Renal cortex interstitium (tissue), 15 donors: ENCODE results near the gene CD19. TPM values are rescaled to one million over a fixed set of nuclear protein-coding genes. Genes with fewer than 3 reads are reported as not detected.
"Not testable (repeated sequence)": the region's sequence is repeated elsewhere in the genome, so short reads cannot be mapped to it uniquely, and the experiment has no call there.

Experiments
- DNase-seq, 11 donors: peaks; one replicate each; pipeline ENCODE4 v3.0.0-alpha.2; 2013; ENCODE audit warnings: low read depth in 9 of 11, low spot score in 4 of 11; ENCODE audit errors: extremely low read depth in 1 of 11
- long read RNA-seq, 16 experiments: transcript quantifications; one replicate each; lab custom pipeline, GENCODE V29; 2026
- polyA plus RNA-seq, 3 donors: library from polyadenylated mRNA; unstranded; fragments of 120-200 nt; gene quantifications; one replicate each; pipeline ENCODE4 v1.2.1, GENCODE V29; 2013; ENCODE audit not compliant: insufficient read length in 3 of 3

The CD19 gene
- polyA plus RNA-seq: 1 to 10 TPM; 3.2 to 5.4 (median 4.7) TPM
- long read RNA-seq, donor 1: 0 reads
- long read RNA-seq, donor 2, partial matches to known transcripts: 0 of 1 reads
- long read RNA-seq, donor 2, other reads (novel, unspliced or antisense): 0 of 1 reads
- long read RNA-seq, donor 3, partial matches to known transcripts: 0 of 1 reads
- long read RNA-seq, donor 3, other reads (novel, unspliced or antisense): 0 of 1 reads
- long read RNA-seq, donor 4, partial matches to known transcripts: 0 of 1 reads
- long read RNA-seq, donor 4, other reads (novel, unspliced or antisense): 0 of 1 reads
- long read RNA-seq, donor 5: 0 reads
- long read RNA-seq, donor 6: 0 reads
- long read RNA-seq, donor 7, partial matches to known transcripts: 0 of 2 reads
- long read RNA-seq, donor 7, other reads (novel, unspliced or antisense): 0 of 2 reads
- long read RNA-seq, donor 8: 0 reads
- long read RNA-seq, donor 9, partial matches to known transcripts: 0 of 1 reads
- long read RNA-seq, donor 9, other reads (novel, unspliced or antisense): 0 of 1 reads
- long read RNA-seq, donor 10: 0 reads
- long read RNA-seq, donor 11, partial matches to known transcripts: 0 of 1 reads
- long read RNA-seq, donor 11, other reads (novel, unspliced or antisense): 0 of 1 reads
- long read RNA-seq, donor 12: 0 reads
- long read RNA-seq, donor 13: 0 reads
- long read RNA-seq, donor 14: 0 reads
- long read RNA-seq, donor 15: 0 reads
- long read RNA-seq, donor 16, partial matches to known transcripts: 0 of 1 reads
- long read RNA-seq, donor 16, other reads (novel, unspliced or antisense): 0 of 1 reads

DNA sequence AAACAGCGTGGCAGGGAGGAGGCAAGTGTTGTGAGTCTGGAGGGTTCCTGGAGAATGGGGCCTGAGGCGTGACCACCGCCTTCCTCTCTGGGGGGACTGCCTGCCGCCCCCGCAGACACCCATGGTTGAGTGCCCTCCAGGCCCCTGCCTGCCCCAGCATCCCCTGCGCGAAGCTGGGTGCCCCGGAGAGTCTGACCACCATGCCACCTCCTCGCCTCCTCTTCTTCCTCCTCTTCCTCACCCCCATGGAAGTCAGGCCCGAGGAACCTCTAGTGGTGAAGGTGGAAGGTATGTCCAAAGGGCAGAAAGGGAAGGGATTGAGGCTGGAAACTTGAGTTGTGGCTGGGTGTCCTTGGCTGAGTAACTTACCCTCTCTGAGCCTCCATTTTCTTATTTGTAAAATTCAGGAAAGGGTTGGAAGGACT is at the start of gene CD19:
Gene CD19, plus strand, starts transcription at position 171 of the 425 bp plus-strand sequence. Its CDS starts 30 bp downstream, at position 201.
- no peak for DNase-seq

DNA sequence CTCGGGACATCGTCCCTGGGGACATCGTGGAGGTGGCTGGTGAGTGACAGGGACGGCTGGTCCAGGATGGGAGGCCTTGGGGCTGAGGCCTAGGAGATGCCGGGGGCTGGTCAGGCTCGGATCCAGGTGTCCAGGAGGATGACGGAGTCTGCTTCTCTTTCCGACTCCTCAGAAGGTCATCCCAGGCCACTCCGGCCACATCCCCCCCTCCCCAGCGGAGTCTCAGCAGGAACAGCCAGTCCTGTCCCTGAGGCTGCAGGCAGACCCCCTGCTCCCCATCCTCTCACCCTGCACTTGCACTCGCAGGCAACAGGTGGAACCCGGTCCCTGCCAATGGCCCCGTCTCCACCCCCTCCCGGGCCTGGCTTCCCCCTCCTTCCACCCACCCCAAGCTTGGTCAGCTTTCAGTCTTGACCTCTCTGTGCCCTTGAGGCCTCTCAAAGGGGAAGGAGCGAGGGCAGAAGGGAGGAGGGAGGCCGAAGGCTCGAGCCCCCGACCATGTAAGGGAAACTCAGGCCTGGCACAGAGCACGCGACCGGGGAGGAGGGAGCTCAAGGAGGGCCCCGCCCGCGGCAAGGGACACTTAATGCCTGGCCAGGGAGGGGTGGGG is 49.1 kb upstream of the CD19 start:
- peak in 6 of 11 donors; percentile 40 to 64 (median 48) for DNase-seq

DNA sequence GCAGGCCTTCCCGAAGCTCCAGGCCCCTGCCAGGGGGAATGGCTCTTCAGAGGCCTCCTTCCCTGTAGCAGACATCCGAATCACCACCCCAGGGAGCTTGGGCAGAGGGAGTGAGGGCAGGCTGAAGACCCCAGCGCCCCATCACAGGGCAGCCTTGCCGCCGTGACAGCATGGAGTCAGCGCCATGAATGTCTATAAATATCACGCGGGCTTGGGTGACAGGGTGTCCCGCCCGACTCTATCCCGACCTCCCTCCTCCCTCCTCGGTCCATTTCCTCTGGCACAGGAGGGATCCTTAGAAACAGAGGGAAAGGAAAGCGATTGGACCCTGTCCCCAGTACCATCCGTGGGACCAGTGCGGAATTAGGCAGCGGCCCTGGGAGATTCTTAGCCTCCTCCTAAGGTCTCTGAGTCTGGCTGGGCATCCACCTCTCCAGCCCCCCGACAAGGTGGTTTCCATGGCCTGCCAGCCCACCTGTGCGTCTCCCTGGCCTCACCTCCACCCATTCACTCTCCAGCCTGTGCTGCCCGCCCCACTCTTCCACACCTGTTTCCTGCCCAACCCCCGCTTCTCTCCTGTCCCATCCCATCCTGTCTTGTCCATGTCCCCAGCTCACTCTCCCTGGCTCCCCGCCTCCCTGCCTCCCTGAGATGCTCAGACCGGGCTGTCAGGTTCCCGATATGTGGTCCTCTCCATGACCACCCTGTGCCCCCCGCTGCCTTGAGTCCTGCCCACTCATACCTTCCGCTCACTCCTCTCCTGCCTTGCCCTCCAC is 48.4 kb upstream of the CD19 start:
- DNase-seq: no peak

DNA sequence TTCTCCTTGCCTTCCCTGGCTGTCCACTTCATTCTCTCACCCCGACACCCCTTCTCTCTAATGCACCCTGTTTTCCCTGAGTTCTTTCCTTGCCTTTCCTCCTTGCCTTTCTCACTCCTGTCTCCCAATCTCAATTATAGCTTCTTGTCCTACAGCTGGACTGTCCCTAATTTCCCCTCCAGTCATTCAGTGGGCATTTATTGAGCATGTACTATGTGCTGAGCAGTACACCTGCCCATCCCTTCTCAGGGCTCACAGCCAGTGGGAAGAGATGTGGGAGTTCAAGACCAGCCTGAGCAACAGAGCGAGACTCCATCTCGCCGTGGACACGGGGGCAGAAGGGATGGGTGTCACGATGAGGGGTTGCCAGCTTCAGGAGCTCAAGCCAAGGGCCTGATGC is 47.7 kb upstream of the CD19 start:
- no peak for DNase-seq

DNA sequence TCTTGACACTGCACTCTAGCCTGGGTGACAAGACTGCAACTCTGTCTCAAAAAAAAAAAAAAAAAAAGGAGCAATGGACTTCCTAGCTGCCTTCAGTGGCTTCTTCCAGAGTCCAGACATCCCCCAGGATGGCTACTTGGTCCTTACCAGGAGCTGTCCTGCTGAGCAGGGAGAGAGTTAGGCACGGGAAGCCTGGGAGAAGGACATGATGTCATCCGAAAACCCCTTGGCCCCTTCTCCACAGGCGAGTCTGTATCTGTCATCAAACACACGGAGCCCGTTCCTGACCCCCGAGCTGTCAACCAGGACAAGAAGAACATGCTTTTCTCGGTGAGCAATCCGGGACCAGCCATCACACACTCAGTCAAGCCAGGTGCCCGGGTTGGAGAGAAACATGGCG is 44.8 kb upstream of the CD19 start:
- no peak for DNase-seq

DNA sequence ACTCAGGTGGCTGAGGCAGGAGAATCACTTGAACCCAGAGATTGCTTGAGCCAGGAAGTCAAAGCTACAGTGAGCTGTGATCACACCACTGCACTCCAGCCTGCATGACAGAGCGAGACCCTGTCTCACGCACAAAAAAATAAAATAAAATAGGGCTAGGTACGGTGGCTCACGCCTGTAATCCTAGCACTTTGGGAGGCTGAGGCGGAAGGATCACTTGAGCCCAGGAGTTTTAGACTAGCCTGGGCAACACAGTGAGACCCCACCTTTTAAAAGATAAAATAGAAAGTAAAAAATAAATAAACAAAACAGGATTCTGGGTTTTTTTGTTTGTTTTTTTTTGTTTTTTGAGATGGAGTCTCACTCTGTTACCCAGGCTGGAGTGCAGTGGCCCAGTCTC is 41.4 kb upstream of the CD19 start:
- not testable (repeated sequence) for DNase-seq

DNA sequence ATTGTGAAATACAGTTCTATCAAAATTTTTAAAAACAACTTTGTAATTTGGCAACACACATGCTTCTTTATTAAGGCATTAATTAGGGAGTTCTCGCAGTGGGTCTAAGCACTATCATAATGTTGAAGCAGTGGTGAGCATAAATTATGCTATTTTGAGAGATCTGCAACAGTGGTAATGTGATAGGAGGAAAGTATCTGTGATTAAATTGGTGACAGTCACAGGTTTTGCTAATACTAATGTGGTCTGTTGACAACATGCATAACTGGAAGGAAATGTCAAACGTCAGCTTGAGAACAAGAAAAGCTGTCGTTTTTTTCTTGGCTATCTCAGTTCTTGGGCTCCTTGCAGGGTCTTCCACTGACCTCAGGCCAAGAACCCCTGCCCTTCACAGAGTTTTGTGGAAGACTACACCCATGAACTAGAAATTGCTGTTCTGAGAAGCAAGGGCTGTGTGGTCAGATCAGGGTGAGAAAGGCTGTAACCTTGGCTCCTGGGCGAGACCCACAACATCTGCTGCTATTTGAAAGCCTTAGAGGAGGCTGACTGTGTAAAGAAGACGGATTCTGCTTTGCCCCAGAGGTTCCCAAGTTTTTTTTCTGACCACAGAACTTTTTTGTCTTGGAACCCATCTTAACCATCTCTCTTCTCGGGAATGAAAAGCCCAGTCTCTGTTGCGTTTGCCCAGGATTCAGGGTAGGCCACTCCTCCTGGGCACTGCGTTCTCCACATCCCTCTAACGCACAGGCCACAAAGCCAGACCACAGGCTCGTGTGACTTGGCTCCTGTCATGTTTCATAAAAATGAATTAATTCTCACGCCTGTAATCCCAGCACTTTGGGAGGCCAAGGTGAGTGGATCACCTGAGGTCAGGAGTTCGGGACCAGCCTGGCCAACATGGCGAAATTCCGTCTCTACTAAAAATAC is 39.5 kb upstream of the CD19 start:
- no peak for DNase-seq

DNA sequence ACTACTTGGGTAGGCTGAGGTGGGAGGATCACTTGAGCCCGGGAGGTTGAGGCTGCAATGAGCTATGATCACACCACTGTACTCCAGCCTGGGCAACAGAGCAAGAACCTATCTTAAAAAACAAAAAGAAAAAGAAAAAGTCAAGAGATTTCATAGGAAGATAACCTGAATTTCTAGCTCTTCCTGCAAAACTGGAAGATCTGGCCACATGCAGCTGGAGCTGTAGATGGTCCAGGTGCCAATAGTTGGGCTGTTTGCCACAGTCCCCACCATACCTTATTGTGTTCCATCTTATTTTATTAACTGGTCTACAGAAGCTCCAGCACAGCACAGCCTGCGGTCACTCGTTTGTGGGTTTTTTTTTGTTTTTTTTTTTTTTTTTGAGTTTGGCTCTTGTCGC is 38.5 kb upstream of the CD19 start:
- DNase-seq: no peak

DNA sequence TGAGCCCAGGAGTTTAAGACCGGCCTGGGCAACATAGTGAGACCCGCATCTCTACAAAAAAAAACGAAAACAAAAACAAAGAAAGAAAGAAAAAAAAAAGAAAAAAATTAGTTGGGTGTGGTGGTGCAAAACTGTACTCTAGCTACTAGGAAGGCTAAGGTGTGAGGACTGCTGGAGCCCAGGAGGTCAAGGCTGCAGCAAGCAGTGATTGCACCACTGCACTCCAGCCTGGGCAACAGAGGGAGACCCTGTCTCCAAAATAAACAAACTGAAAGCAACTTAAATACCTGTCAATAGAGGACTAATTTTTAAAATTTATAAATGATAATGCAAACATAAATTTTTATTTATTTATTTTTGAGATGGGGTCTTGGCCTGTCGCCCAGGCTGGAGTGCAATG is 36.2 kb upstream of the CD19 start:
- DNase-seq: no peak

DNA sequence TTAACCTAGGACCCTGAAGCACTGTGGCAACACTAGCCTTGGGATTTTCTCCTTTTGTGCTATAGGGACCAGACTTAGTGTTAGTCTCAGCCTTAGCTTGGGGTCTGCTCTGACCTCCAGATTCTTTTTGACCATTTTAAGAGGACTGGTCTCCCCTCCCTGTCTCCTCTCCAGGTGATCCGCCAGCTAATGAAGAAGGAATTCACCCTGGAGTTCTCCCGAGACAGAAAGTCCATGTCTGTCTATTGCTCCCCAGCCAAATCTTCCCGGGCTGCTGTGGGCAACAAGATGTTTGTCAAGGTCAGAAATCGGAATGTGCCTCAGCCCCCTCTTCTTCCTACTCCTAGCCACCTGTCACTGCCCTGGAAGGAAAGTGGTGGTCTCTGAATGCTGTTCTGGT is 33.9 kb upstream of the CD19 start:
- no peak for DNase-seq

DNA sequence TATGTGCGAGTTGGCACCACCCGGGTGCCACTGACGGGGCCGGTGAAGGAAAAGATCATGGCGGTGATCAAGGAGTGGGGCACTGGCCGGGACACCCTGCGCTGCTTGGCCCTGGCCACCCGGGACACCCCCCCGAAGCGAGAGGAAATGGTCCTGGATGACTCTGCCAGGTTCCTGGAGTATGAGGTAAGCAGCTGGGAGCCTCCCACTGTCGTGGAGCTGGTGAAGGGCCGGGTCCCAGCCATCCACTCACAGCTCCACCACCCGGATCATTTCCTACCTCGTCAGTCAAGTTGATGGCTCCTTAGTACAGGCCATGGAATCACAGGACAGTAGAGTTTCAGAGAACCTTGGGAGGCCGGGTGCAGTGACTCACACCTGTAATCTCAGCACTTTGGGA is 33.5 kb upstream of the CD19 start:
- no peak for DNase-seq

DNA sequence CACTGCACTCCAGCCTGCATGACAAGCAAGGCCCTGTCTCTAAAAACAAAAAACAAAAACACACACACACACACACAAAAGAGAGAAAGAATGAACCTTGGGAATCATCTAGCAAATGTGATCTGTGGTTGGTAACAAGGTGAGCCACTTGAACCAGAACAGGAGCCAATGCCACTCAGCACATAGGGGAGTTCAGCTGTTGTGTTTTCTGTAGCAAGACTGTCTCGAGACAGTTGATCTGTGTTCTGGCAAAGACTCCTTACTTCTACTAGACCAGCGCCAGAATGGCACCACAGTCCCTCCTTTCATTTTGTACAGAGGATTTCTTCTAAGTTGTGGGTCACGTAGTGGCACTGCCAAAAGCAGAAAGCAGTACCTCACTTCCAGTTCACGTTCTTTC is 32.8 kb upstream of the CD19 start:
- DNase-seq: no peak

DNA sequence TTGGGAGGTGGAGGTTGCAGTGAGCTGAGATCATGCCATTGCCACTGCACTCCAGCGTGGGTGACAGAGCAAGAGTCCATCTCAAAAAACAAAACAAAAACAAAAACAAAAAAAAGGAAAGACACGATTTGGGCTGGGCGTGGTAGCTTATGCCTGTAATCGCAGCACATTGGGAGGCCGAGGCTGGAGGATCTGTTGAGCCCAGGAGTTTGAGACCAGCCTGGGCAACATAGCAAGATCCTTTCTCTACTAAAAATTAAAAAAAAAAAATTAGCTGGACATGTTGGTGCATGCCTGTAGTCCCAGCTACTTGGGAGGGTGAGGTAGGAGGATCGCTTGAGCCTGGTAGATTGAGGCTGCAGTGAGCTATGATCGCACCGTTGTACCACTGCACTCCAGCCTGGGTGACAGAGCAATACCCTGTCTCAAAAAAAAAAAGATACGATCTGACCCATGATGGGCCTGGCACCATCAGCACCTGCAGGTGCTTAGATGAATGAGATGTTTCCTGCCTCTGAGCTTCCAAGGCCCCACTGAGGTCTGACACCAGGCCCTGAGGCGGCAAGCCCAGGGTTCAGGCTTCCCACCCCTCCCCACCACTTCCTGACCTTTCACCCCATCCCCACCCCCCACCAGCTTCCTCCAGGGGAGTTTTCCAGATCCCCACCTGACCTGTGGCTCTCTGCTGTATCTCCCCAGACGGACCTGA is 31.7 kb upstream of the CD19 start:
- DNase-seq: no peak

DNA sequence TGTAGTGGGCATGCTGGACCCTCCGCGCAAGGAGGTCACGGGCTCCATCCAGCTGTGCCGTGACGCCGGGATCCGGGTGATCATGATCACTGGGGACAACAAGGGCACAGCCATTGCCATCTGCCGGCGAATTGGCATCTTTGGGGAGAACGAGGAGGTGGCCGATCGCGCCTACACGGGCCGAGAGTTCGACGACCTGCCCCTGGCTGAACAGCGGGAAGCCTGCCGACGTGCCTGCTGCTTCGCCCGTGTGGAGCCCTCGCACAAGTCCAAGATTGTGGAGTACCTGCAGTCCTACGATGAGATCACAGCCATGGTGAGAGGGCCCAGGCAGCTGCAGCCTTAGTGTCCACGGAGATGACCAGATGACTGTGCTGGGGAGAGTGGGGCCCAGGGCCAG is 31.2 kb upstream of the CD19 start:
- DNase-seq: no peak

DNA sequence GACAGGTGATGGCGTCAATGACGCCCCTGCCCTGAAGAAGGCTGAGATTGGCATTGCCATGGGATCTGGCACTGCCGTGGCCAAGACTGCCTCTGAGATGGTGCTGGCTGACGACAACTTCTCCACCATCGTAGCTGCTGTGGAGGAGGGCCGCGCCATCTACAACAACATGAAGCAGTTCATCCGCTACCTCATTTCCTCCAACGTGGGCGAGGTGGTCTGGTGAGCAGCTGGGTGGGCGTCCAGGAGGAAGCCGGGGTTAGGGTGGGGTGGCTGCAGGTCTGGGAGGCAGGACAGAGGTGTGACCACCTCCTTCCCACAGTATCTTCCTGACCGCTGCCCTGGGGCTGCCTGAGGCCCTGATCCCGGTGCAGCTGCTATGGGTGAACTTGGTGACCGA is 29.9 kb upstream of the CD19 start:
- DNase-seq: no peak

DNA sequence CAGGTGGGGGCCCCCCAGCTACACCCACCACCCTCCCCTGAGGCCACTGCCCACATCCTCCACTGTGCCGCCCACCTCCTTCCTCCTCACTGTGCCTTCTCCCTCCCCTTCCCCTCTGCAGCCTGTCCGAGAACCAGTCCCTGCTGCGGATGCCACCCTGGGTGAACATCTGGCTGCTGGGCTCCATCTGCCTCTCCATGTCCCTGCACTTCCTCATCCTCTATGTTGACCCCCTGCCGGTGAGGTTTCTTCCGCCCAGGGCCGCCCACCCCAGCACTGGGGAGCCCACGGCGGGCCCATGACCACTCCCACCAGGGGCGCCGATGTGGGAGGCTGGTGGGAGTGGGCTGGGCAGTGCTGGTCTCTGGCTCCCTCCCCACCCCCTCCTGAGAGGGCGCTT is 28.9 kb upstream of the CD19 start:
- DNase-seq: no peak

DNA sequence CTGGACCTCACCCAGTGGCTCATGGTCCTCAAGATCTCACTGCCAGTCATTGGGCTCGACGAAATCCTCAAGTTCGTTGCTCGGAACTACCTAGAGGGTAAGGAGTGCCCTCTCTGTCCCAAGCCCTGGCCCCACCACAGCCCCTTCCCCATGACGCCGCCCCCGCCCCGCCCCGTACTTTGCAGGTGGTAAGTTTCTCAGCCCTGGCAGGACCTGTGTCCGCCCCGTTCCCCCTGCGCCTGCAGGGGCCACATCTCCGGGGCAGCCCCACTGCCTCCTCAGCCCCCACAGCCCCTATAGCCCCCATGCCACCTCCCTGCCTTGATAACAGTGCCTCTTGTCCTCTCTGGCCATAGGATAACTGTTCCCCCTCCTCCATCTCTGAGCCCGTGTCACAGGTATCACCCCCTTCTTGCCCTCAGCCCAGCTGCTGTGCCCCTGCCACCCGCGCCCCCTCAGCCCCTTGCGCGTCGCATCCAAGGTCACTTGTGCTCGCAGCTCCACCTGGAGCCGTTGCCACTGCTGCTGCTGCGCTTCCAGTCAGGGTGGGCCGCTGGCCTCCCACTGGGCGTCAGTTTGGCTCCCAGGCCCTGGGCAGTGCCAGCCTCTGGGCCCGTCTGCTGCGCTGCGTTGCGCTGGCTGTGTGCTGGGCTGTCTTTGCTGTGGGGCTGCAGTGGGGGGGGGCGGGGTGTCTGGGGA is 28.3 kb upstream of the CD19 start:
- no peak for DNase-seq
